BLaER1 (cell line): ENCODE results near the gene PKD2L1.

Experiments
- H3K27ac ChIP-seq: shearing (Covaris generic); formaldehyde crosslinking; 2 replicates; pipeline ENCODE4 v1.8.1; 2022
- H3K27me3 ChIP-seq: shearing (Covaris generic); formaldehyde crosslinking; 2 replicates; pipeline ENCODE4 v1.8.1; 2022
- H3K36me3 ChIP-seq: shearing (Covaris generic); formaldehyde crosslinking; 2 replicates; pipeline ENCODE4 v1.8.1; 2022
- H3K4me1 ChIP-seq: shearing (Covaris generic); formaldehyde crosslinking; 2 replicates; pipeline ENCODE4 v1.8.1; 2022
- H3K4me2 ChIP-seq: shearing (Covaris generic); formaldehyde crosslinking; 2 replicates; pipeline ENCODE4 v1.8.1; 2022
- H3K4me3 ChIP-seq: shearing (Covaris generic); formaldehyde crosslinking; 2 replicates; pipeline ENCODE4 v1.8.1; 2022
- H3K9ac ChIP-seq: shearing (Covaris generic); formaldehyde crosslinking; 2 replicates; pipeline ENCODE4 v1.8.1; 2022
- H3K9me3 ChIP-seq: shearing (Covaris generic); formaldehyde crosslinking; 2 replicates; pipeline ENCODE4 v1.8.1; 2022
- H4K20me1 ChIP-seq: shearing (Covaris generic); formaldehyde crosslinking; 2 replicates; pipeline ENCODE4 v1.8.1; 2022
- Cebpa-rat ChIP-seq: shearing (Covaris generic); IDR thresholded peaks from 2 replicates; pipeline ENCODE4 v1.8.1; 2022

Gene PKD2L1

GRCh38 chr10:100339236-100339635, 9.2 kb upstream of the PKD2L1 start:
- no peak for TF ChIP-seq Cebpa-rat
- Histone ChIP-seq H3K36me3 (no peaks in the 10 kb centered on the region), H3K9me3 (no peaks in the 10 kb centered on the region), H3K4me3 (no peak overlapping the region), H3K4me1 (peaks cover 11% of the 10 kb centered on the region), H3K27me3 (no peaks in the 10 kb centered on the region), H3K4me2 (peak overlapping the region; percentile 55), H3K9ac (peak overlapping the region; percentile 9; the same call in 1 of the 2 replicates), H4K20me1 (no peaks in the 10 kb centered on the region), H3K27ac (peak overlapping the region; percentile 4; the same call in 1 of the 2 replicates)

DNA sequence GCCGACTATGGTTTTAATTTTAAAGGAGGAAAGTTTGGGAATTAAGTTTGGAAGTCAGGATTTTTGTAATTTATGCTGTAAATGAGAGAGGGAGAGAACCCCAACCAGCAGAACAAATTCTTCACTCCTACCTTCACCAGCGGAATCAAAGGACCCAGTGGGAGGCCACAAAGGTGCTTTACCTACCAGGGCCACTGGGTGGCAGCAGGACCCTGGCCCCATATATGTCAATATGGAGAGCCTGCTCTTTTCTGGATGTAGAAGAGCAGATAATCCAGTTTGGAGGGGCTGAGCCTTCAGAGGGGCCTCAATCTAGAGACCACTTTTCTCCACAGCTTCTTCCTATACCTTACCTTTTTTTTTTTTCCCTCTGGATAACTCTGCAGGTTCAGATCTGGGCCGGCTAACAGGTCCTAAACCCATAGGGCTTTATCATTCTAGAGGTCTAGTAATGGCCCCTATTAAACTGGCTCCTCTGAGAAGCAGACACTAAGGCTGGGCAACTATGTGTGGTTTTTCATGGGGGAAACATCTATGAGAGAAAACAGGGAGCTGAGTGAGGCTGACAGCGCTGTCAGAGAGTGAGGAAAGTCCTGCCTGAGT, 8.5 kb upstream of the PKD2L1 start:
- H3K4me1 ChIP-seq = peaks cover 11% of the 10 kb centered on the region
- no peaks in the 10 kb centered on the region for H4K20me1 ChIP-seq
- H3K27ac ChIP-seq = 0 out of 2 replicates have a peak overlapping the region, but pooled peaks have one; percentile 4
- TF ChIP-seq Cebpa-rat = no peak
- H3K36me3 ChIP-seq = no peaks in the 10 kb centered on the region
- peak overlapping the region; percentile 55 for H3K4me2 ChIP-seq
- H3K27me3 ChIP-seq = no peaks in the 10 kb centered on the region
- H3K4me3 ChIP-seq = no peak overlapping the region
- H3K9me3 ChIP-seq = no peaks in the 10 kb centered on the region
- no peak overlapping the region for H3K9ac ChIP-seq

DNA sequence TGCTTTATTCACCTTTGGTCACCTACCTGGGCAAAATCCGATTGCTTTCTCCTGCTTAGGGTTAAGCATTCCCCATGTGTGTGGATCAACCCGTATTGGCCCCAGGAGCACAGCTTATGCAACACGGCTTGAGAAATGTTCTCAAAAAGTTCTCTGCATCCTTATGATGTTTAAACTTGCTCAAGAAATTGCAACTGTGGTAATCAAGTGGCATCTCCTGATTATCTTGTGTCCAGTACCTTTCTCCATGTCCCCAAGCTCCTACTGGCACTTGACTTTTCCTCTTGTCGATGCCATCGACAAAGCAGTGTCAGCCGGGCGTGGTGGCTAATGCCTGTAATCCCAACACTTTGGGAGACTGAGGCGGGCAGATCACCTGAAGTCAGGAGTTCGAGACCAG, 4.7 kb upstream of the PKD2L1 start:
- no peak overlapping the region for H3K9ac ChIP-seq
- H3K27ac ChIP-seq = no peak overlapping the region
- peaks cover 11% of the 10 kb centered on the region for H3K4me1 ChIP-seq
- no peak overlapping the region for H3K4me2 ChIP-seq
- H3K4me3 ChIP-seq = no peak overlapping the region
- no peaks in the 10 kb centered on the region for H3K27me3 ChIP-seq
- no peak for TF ChIP-seq Cebpa-rat
- H3K36me3 ChIP-seq = no peaks in the 10 kb centered on the region
- no peaks in the 10 kb centered on the region for H4K20me1 ChIP-seq
- H3K9me3 ChIP-seq = no peaks in the 10 kb centered on the region

DNA sequence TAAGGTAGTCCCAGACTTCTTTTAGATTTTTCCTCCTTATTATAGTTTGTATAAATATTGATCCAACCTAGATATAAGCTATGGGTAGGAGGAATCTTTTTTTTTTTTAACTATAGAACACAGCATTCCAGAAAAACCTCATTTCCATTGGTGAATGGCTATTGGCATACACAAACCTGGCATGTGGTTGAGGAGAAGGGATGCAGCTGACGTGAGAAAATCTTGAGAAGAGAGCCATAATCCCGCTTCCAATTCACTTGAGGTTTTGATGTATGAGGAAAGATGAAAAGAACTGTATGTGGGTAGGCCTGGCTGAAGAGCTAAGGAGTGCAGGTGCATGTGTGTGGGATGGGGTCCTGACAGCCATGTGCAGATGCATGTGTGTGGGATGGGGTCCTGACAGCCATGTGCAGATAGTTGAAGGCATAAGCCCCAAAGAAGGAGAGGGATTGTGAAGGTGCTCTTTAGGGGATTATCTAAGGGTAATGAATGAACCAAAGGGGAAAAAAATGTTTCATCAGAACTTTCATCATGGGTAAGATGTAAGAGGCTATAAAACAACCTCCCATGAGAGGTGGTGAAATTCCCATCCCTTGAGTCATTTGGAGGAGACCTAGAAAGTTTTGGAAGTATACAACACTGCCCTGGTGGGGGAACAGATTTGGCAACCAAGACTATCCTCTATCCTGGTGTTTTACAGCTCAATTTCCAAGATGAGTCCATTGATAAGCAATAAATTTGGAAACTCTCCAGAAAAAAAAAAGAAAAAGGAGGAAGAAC, 3.8 kb upstream of the PKD2L1 start:
- Histone ChIP-seq H3K4me1 (peaks cover 4% of the 10 kb centered on the region), H3K27me3 (no peaks in the 10 kb centered on the region), H3K4me3 (no peak overlapping the region)

GRCh38 chr10:100333106-100333505, 3.1 kb upstream of the PKD2L1 start:
- TF ChIP-seq Cebpa-rat = no peak
- Histone ChIP-seq H3K4me2 (no peak overlapping the region), H3K36me3 (no peaks in the 10 kb centered on the region), H3K9ac (no peak overlapping the region), H3K9me3 (no peaks in the 10 kb centered on the region), H3K27me3 (no peaks in the 10 kb centered on the region), H4K20me1 (no peaks in the 10 kb centered on the region), H3K4me3 (no peak overlapping the region), H3K27ac (no peak overlapping the region), H3K4me1 (no peaks in the 10 kb centered on the region)

More for the DNA sequence above, 3.8 kb upstream of the PKD2L1 start:
- Histone ChIP-seq H3K27ac (no peak overlapping the region), H3K36me3 (no peaks in the 10 kb centered on the region), H3K4me2 (no peak overlapping the region), H3K9ac (no peak overlapping the region), H4K20me1 (no peaks in the 10 kb centered on the region), H3K9me3 (no peaks in the 10 kb centered on the region)
- no peak for TF ChIP-seq Cebpa-rat

DNA sequence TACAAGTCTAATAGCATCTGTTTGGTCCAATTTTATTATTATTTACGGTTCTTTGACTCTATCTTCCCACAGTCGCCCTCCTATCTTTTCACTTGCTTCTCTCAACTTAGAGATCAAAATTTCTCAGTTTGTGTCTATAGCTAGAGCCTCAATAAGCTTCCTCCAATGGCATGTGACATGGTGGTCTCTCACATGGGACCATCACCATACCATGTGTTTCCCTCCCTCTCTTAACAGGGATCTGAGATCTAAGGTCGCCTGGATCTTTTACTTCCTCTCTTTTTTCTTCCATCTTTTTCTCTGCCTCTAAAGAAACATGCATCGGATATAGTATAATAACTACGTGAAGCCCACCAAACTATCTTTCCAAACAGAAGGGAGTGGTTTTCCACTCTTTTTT, 1.8 kb downstream of the PKD2L1 start:
- Histone ChIP-seq H3K27me3 (no peaks in the 10 kb centered on the region), H3K27ac (no peak overlapping the region), H4K20me1 (no peaks in the 10 kb centered on the region), H3K9ac (no peak overlapping the region), H3K9me3 (no peaks in the 10 kb centered on the region), H3K4me2 (no peak overlapping the region), H3K36me3 (no peaks in the 10 kb centered on the region), H3K4me3 (no peak overlapping the region), H3K4me1 (peaks cover 10% of the 10 kb centered on the region)
- no peak for TF ChIP-seq Cebpa-rat

DNA sequence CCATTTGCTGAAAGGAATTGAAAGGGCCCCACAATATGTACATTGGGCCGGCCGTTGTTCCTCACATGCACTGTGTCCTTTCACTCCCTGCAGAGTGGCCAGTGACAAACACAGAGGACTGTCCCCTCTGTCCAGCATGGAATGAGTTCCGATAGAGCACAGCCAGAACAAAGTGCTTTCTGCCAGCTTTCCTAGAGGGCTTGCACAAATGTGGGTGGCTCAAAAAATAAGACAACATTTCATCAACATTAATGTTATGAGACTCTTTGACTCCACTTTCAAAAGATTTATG, 2.4 kb downstream of the PKD2L1 start:
- Histone ChIP-seq H4K20me1 (no peaks in the 10 kb centered on the region), H3K9me3 (no peaks in the 10 kb centered on the region), H3K4me3 (no peak overlapping the region), H3K36me3 (no peaks in the 10 kb centered on the region), H3K4me1 (peaks cover 10% of the 10 kb centered on the region), H3K9ac (no peak overlapping the region), H3K4me2 (no peak overlapping the region), H3K27ac (no peak overlapping the region), H3K27me3 (no peaks in the 10 kb centered on the region)
- TF ChIP-seq Cebpa-rat = no peak

DNA sequence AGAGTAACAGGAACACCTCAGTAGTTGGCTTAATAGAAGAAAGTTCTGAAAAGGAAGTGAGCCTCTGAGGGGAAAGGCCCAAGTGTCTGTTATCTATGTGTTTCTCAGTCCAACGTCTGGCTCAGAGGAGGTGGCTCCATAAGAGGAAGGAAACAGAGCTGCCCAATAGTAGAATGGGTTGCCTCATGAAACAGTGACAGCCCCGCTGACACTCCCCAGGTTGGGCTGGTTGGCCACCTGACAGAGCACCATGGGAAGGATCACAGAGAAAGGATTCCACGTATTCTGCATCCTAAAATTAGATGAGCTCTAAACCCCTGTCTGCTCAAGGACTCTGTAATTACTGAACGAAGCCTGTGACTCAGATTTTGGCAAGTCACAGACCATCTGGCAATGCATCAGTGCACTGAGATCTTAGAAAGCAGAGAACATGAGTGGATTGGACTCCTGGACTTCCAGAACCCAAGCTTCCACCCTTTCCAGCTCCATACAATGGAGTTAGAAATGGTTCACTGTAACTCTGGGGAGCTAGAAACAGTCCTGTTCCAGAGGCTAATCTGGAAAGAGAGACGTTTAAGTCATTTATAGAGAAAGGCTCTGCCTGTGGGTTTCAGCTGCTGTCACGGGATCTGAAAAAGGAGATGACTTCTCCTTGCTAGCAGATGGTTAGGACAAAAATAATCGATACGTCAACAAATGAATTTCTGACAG, 2.9 kb downstream of the PKD2L1 start:
- Histone ChIP-seq H3K36me3 (no peaks in the 10 kb centered on the region), H3K4me2 (peak overlapping the region; percentile 33), H3K27ac (no peak overlapping the region), H3K4me3 (no peak overlapping the region), H4K20me1 (no peaks in the 10 kb centered on the region), H3K4me1 (peaks cover 10% of the 10 kb centered on the region), H3K9ac (no peak overlapping the region), H3K9me3 (no peaks in the 10 kb centered on the region), H3K27me3 (no peaks in the 10 kb centered on the region)
- no peak for TF ChIP-seq Cebpa-rat

DNA sequence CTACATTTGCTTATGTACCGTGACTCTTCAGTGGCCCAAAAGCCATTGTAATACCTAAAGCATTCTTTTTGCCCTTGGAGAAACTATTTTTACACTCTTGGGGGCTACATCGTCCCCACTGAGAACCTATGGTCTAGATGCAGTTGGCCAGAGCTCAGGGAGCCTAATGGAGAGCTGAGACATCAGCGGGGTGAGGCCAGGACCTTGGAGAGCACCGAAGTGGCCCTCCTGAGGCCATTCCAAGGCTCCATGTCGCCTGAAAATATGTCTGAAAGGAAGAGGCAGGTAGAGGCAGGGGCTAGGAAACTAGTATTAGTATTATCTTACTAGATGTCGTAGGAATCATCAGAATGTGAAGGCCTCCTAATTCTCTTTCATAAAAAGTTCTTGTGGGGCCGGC, 4.9 kb downstream of the PKD2L1 start:
- no peak for TF ChIP-seq Cebpa-rat
- Histone ChIP-seq H3K9me3 (no peaks in the 10 kb centered on the region), H3K4me1 (peaks cover 10% of the 10 kb centered on the region), H3K4me2 (no peak overlapping the region), H3K27me3 (no peaks in the 10 kb centered on the region), H3K4me3 (no peak overlapping the region), H4K20me1 (no peaks in the 10 kb centered on the region), H3K27ac (no peak overlapping the region), H3K9ac (no peak overlapping the region), H3K36me3 (no peaks in the 10 kb centered on the region)
